GM12872 (cell line): Measurements from ENCODE around the gene MSI2.

ENCODE experiments used
- CTCF ChIP-seq: IDR thresholded peaks from 3 replicates; pipeline ENCODE4 v1.5.1; 2011; ENCODE audit warnings: low read depth, mild to moderate bottlenecking, low read length, moderate library complexity; ENCODE audit not compliant: insufficient read depth

Gene MSI2

GRCh38 chr17:57418463-57419246 lies 162.3 kb downstream of the MSI2 start:
- no peak for TF ChIP-seq CTCF

- peak; percentile 27; the same call in 1 of the 3 replicates for TF ChIP-seq CTCF
Measured at GRCh38 chr17:57419940-57420550, 163.7 kb downstream of the MSI2 start.

GRCh38 chr17:57420734-57421717 lies 164.7 kb downstream of the MSI2 start:
- TF ChIP-seq CTCF, result no peak

- TF ChIP-seq CTCF, result no peak
Measured at GRCh38 chr17:57422574-57423164, 166.3 kb downstream of the MSI2 start.

GRCh38 chr17:57423541-57423940 lies 167.2 kb downstream of the MSI2 start:
- no peak for TF ChIP-seq CTCF

- no peak for TF ChIP-seq CTCF
Measured at GRCh38 chr17:57424273-57424672, 167.9 kb downstream of the MSI2 start.
